Mesenchymal stem cell (in vitro differentiated cells and primary cell): Measurements from ENCODE around the gene COL4A2.

ENCODE experiments used
- DNase-seq: peaks from one replicate; pipeline ENCODE4 v3.0.0-alpha.2; 2013
- H2AFZ ChIP-seq: one replicate; pipeline ENCODE4 v1.6.1; 2013; ENCODE audit warnings: low read depth, mild to moderate bottlenecking, control low read depth, inconsistent platforms, low read length, moderate library complexity
- H2AK5ac ChIP-seq: 2 replicates; pipeline ENCODE4 v1.6.1; 2013; ENCODE audit warnings: low read length, moderate library complexity, mild to moderate bottlenecking, inconsistent platforms; ENCODE audit not compliant: severe bottlenecking
- H2BK120ac ChIP-seq: one replicate; pipeline ENCODE4 v1.6.1; 2013; ENCODE audit warnings: low read depth, mild to moderate bottlenecking, inconsistent platforms, low read length, moderate library complexity
- H2BK12ac ChIP-seq, 2 experiments: one replicate each; pipeline ENCODE4 v1.6.1; 2013; ENCODE audit warnings: inconsistent platforms in 2 of 2, low read length in 2 of 2, mild to moderate bottlenecking in 2 of 2, moderate library complexity in 2 of 2, control low read depth in 1 of 2
- H2BK15ac ChIP-seq: one replicate; pipeline ENCODE4 v1.6.1; 2013; ENCODE audit warnings: mild to moderate bottlenecking, low read depth, inconsistent platforms; ENCODE audit not compliant: poor library complexity, severe bottlenecking
- H2BK5ac ChIP-seq: 2 replicates; pipeline ENCODE4 v1.6.1; 2013; ENCODE audit warnings: low read depth, mild to moderate bottlenecking, low read length, control low read depth, inconsistent platforms; ENCODE audit not compliant: poor library complexity, severe bottlenecking
- H3K14ac ChIP-seq, 2 experiments: one replicate each; pipeline ENCODE4 v1.6.1; 2013; ENCODE audit warnings: inconsistent platforms in 2 of 2, low read length in 2 of 2, control low read depth in 1 of 2, mild to moderate bottlenecking in 1 of 2, moderate library complexity in 1 of 2
- H3K18ac ChIP-seq, 2 experiments: one replicate each; pipeline ENCODE4 v1.6.1; 2013; ENCODE audit warnings: inconsistent platforms in 2 of 2, low read length in 2 of 2, control low read depth in 1 of 2, low read depth in 1 of 2, mild to moderate bottlenecking in 1 of 2
- H3K23ac ChIP-seq, 2 experiments: one replicate each; pipeline ENCODE4 v1.6.1; 2013; ENCODE audit warnings: inconsistent platforms in 2 of 2, low read length in 2 of 2, mild to moderate bottlenecking in 2 of 2, moderate library complexity in 2 of 2, control low read depth in 1 of 2
- H3K27ac ChIP-seq: 2 replicates; pipeline ENCODE4 v1.5.1; 2013; ENCODE audit warnings: mild to moderate bottlenecking, moderate library complexity, low read length, control low read depth, inconsistent platforms; ENCODE audit not compliant: poor library complexity, severe bottlenecking
- H3K27me3 ChIP-seq, 2 experiments: 2 replicates each; pipeline versions ENCODE4 v1.6.1 to v1.7.0; 2013; ENCODE audit warnings: low read length in 2 of 2, mild to moderate bottlenecking in 2 of 2, moderate library complexity in 2 of 2, control low read depth in 1 of 2, inconsistent platforms in 1 of 2; ENCODE audit not compliant: control insufficient read depth in 1 of 2, insufficient read depth in 1 of 2
- H3K36me3 ChIP-seq, 2 experiments: 2 replicates each; pipeline versions ENCODE4 v1.6.1 to v1.7.0; 2013; ENCODE audit warnings: low read length in 2 of 2, control low read depth in 1 of 2, inconsistent platforms in 1 of 2, low read depth in 1 of 2, mild to moderate bottlenecking in 1 of 2; ENCODE audit not compliant: insufficient read depth in 2 of 2, control insufficient read depth in 1 of 2
- H3K4ac ChIP-seq, 2 experiments: one replicate each; pipeline ENCODE4 v1.6.1; 2013; ENCODE audit warnings: inconsistent platforms in 2 of 2, low read length in 2 of 2, mild to moderate bottlenecking in 2 of 2, moderate library complexity in 2 of 2, control low read depth in 1 of 2, low read depth in 1 of 2
- H3K4me1 ChIP-seq: 2 replicates; pipeline ENCODE4 v1.6.1; 2013; ENCODE audit warnings: low read depth, low read length, control low read depth; ENCODE audit not compliant: control insufficient read depth, insufficient read depth
- H3K4me2 ChIP-seq: 2 replicates; pipeline ENCODE4 v1.6.1; 2013; ENCODE audit warnings: low read length, mild to moderate bottlenecking, inconsistent platforms; ENCODE audit not compliant: poor library complexity, severe bottlenecking
- H3K4me3 ChIP-seq, 2 experiments: 2 replicates each; pipeline versions ENCODE4 v1.5.1 to v1.7.0; 2013; ENCODE audit warnings: low read length in 2 of 2, mild to moderate bottlenecking in 2 of 2, control low read depth in 1 of 2, low read depth in 1 of 2; ENCODE audit not compliant: insufficient read depth in 1 of 2
- H3K79me1 ChIP-seq: replicated peaks from 2 replicates; pipeline ENCODE4 v1.6.1; 2013; ENCODE audit warnings: mild to moderate bottlenecking, control low read depth, low read length, inconsistent platforms; ENCODE audit not compliant: poor library complexity, severe bottlenecking
- H3K9ac ChIP-seq: 2 replicates; pipeline ENCODE4 v1.7.0; 2013; ENCODE audit warnings: mild to moderate bottlenecking, low read length, moderate library complexity
- H3K9me3 ChIP-seq: 2 replicates; pipeline ENCODE4 v1.7.0; 2013; ENCODE audit warnings: mild to moderate bottlenecking, low read length; ENCODE audit not compliant: control insufficient read depth
- H4K8ac ChIP-seq: one replicate; pipeline ENCODE4 v1.6.1; 2013; ENCODE audit warnings: inconsistent platforms, mild to moderate bottlenecking, low read length, moderate library complexity
- H4K91ac ChIP-seq: one replicate; pipeline ENCODE4 v1.6.1; 2013; ENCODE audit warnings: mild to moderate bottlenecking, low read length, inconsistent platforms
- WGBS: methylation state at CpG from one replicate; pipeline ENCODE4 v1.1.7; 2013; ENCODE audit warnings: mixed read lengths; 5-methylcytosine and 5-hydroxymethylcytosine counted together

Gene COL4A2

DNA sequence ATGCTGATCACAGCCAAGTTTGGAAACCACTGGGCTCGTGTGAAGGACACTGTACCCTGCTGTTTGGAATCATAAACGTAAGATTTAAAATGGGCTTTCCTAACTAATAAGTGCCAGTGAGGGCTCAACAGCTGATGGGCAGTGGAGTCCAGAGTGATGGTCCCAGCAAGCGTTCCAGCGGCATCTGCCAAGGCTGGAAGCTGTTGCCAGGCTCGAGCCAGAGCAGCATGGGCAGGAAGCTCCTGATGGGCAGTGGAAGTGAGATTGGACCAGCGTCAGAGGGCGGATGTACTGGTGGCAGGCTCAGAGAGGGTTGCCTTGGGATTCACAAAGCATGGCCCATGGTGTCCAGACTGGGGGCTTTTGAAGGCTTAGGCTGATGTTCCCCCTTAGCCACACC, 30.2 kb downstream of the COL4A2 start:
- H2BK12ac ChIP-seq, result peak overlapping the region in 1 of 2 experiments; percentile 61
- peak overlapping the region; percentile 62 for H4K91ac ChIP-seq
- peaks cover 43% of the 10 kb centered on the region for H3K4me1 ChIP-seq
- H4K8ac ChIP-seq, result peak overlapping the region; percentile 56
- H3K27me3 ChIP-seq, result no peaks in the 10 kb centered on the region
- peaks cover 0 to 32% of the 10 kb centered on the region in 2 experiments for H3K36me3 ChIP-seq
- no peak overlapping the region for H2BK5ac ChIP-seq
- H3K27ac ChIP-seq, result peak overlapping the region; percentile 24
- peak overlapping the region; percentile 9 for H2AK5ac ChIP-seq
- peak overlapping the region; percentile 4 to 44 for H3K18ac ChIP-seq
- DNase-seq, result no peak
- no peak overlapping the region for H3K23ac ChIP-seq
- H3K4me3 ChIP-seq, result no peak overlapping the region
- no peak overlapping the region for H2AFZ ChIP-seq
- H3K9ac ChIP-seq, result no peak overlapping the region
- peaks cover 4% of the 10 kb centered on the region for H3K79me1 ChIP-seq
- WGBS, result 95% methylated on average over 7 of the region's 7 CpGs
- peak overlapping the region in 1 of 2 experiments; percentile 75 for H3K14ac ChIP-seq
- H2BK15ac ChIP-seq, result no peak overlapping the region
- H3K4ac ChIP-seq, result no peak overlapping the region
- H2BK120ac ChIP-seq, result no peak overlapping the region
- no peaks in the 10 kb centered on the region for H3K9me3 ChIP-seq
- no peak overlapping the region for H3K4me2 ChIP-seq

- 13% methylated on average over 12 of the region's 13 CpGs for WGBS
- peak overlapping the region; percentile 15 for H2BK5ac ChIP-seq
- peak overlapping the region; percentile 92 for H3K27ac ChIP-seq
Measured at GRCh38 chr13:110338441-110339101, 31.5 kb downstream of the COL4A2 start.

DNA sequence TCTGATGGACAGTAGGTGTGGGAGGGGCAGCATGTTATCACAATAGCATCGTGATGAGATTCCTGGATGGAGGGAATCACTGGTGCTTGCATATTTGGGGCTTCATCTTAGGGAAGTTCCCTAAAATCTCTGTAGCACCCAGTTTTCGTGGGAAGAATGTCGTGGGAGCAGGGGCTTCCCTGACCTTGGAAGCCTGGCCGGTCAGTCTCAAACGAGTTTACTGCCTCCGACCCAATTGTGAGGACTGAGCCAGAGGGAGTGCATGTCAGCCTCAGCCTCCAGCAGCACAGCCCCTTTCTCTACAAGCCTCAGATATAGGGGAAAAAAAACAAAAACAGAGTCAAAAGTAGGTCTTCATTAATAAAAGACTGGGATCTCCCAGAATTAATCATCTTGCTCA, 32.2 kb downstream of the COL4A2 start:
- Histone ChIP-seq H3K4me3 (no peak overlapping the region), H4K91ac (peak overlapping the region; percentile 52), H2BK5ac (peak overlapping the region; percentile 15), H3K23ac (no peak overlapping the region), H2AFZ (no peak overlapping the region), H2AK5ac (peak overlapping the region; percentile 85), H2BK120ac (peak overlapping the region; percentile 64), H3K4ac (peak overlapping the region in 1 of 2 experiments; percentile 0), H2BK12ac (peak overlapping the region; percentile 69 to 84), H3K27me3 (no peaks in the 10 kb centered on the region), H3K9ac (peak overlapping the region; percentile 68), H3K4me2 (no peak overlapping the region), H3K27ac (peak overlapping the region; percentile 92), H4K8ac (peak overlapping the region; percentile 45), H3K79me1 (peaks cover 5% of the 10 kb centered on the region), H3K9me3 (no peaks in the 10 kb centered on the region), H3K36me3 (peaks cover 0 to 29% of the 10 kb centered on the region in 2 experiments), H3K4me1 (peaks cover 41% of the 10 kb centered on the region), H2BK15ac (peak overlapping the region; percentile 44), H3K18ac (peak overlapping the region; percentile 50 to 84), H3K14ac (peak overlapping the region in 1 of 2 experiments; percentile 66)
- no peak for DNase-seq
- 84% methylated on average over 6 of the region's 6 CpGs for WGBS

More at GRCh38 chr13:110338441-110339101, 31.5 kb downstream of the COL4A2 start:
- peaks cover 47% of the 10 kb centered on the region for H3K4me1 ChIP-seq
- H3K79me1 ChIP-seq, result peaks cover 5% of the 10 kb centered on the region
- peak overlapping the region; percentile 68 for H3K9ac ChIP-seq
- H3K4ac ChIP-seq, result peak overlapping the region; percentile 28 to 71
- no peak overlapping the region for H2AFZ ChIP-seq
- peak overlapping the region; percentile 76 for H2BK120ac ChIP-seq
- H3K23ac ChIP-seq, result no peak overlapping the region
- no peak overlapping the region for H3K14ac ChIP-seq
- H4K91ac ChIP-seq, result no peak overlapping the region
- H3K4me2 ChIP-seq, result peak overlapping the region; percentile 24
- peak overlapping the region; percentile 44 for H2BK15ac ChIP-seq
- H3K18ac ChIP-seq, result peak overlapping the region; percentile 37 to 92
- H3K4me3 ChIP-seq, result peak overlapping the region in 1 of 2 experiments; percentile 45
- H3K27me3 ChIP-seq, result no peaks in the 10 kb centered on the region
- H3K36me3 ChIP-seq, result peaks cover 0 to 32% of the 10 kb centered on the region in 2 experiments
- peak; percentile 91 for DNase-seq
- peak overlapping the region in 1 of 2 experiments; percentile 3 for H2BK12ac ChIP-seq
- no peaks in the 10 kb centered on the region for H3K9me3 ChIP-seq
- peak overlapping the region; percentile 84 for H2AK5ac ChIP-seq
- H4K8ac ChIP-seq, result peak overlapping the region; percentile 78

GRCh38 chr13:110339975-110340550, 33.0 kb downstream of the COL4A2 start:
- H3K14ac ChIP-seq, result no peak overlapping the region
- no peak overlapping the region for H3K9ac ChIP-seq
- H3K18ac ChIP-seq, result peak overlapping the region; percentile 48 to 91
- H3K27ac ChIP-seq, result peak overlapping the region; percentile 92
- H2BK12ac ChIP-seq, result peak overlapping the region; percentile 34 to 38
- no peak overlapping the region for H2BK15ac ChIP-seq
- DNase-seq, result no peak
- no peak overlapping the region for H2AFZ ChIP-seq
- peak overlapping the region; percentile 94 for H2AK5ac ChIP-seq
- H3K27me3 ChIP-seq, result no peaks in the 10 kb centered on the region
- H3K4me1 ChIP-seq, result peaks cover 37% of the 10 kb centered on the region
- peak overlapping the region; percentile 59 for H2BK5ac ChIP-seq
- H3K4ac ChIP-seq, result peak overlapping the region; percentile 27 to 49
- peaks cover 0 to 25% of the 10 kb centered on the region in 2 experiments for H3K36me3 ChIP-seq
- peaks cover 5% of the 10 kb centered on the region for H3K79me1 ChIP-seq
- no peak overlapping the region for H3K4me3 ChIP-seq
- H3K23ac ChIP-seq, result no peak overlapping the region
- H3K9me3 ChIP-seq, result no peaks in the 10 kb centered on the region
- peak overlapping the region; percentile 71 for H2BK120ac ChIP-seq
- H4K8ac ChIP-seq, result peak overlapping the region; percentile 86
- H4K91ac ChIP-seq, result peak overlapping the region; percentile 25
- no peak overlapping the region for H3K4me2 ChIP-seq
- WGBS, result 64% methylated on average over 3 of the region's 9 CpGs
